GM18870 (cell line): Measurements from ENCODE around the gene STPG1.
A peak's percentile ranks its signal among the peaks of the same experiment; 100 is the strongest.

ENCODE experiments used
- ATAC-seq: cut with Tn5 transposase; IDR thresholded peaks from one replicate; pipeline ENCODE4 v1.9.1; 2021; ENCODE audit warnings: moderate library complexity; ENCODE audit not compliant: unreplicated experiment

The STPG1 gene

DNA sequence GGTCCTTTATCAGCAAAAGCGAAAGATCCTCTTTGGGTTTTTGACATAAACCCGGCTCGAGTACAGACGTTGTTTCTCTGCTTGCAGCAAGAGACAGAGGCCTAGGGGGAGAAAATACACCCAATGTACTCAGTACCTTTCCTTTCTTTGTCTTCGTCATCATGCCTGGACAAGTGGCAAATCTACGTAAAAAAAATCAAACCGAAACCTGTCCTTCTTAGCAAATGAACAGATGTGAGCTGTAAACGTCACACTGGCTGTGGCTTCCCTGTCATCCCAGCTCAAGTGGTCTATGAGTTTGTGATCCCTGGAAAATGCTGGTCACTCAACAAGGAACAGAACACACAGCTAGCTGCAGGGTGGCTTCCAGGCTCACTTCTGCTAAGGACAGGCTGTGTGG, 39.9 kb downstream of the STPG1 start:
- ATAC-seq = no peak

DNA sequence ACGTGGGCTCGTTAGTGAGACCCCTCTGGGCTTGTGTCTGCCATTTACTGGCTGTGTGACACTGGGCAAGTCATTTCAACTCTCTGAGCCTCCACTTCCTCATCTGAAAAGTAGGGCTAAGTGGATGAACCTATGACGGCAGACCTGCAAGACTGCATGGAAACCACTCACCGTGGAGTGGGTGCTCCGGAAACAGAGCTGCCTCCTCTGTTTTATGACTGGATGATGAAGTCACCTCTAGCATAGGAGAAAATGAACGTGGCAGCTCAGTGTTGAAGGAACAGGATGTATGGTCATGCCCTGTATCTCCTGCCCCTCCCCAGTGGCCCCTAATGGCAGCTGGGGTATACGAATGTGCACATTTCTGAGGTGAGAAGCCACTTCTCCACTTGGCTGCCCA, 40.5 kb downstream of the STPG1 start:
- ATAC-seq = peak; percentile 53

DNA sequence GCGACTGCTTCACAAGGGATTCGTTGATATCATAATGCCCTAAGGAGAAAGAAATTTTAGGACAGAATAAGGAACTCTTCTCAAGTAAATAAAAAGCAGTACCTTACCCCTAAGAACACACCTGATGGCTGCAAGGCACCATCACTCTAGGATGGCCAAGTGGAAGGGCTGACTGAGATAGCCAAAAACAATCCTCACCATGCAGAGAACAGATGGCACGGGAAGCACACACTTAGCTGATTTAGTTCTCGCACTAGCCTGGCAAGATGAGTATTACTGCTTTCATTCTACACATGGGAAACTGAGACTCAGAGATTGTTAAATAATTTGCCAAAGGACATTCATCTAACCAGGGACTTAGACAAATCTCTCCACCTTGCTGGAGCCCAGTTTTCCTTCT, 43.8 kb downstream of the STPG1 start:
- ATAC-seq = no peak

DNA sequence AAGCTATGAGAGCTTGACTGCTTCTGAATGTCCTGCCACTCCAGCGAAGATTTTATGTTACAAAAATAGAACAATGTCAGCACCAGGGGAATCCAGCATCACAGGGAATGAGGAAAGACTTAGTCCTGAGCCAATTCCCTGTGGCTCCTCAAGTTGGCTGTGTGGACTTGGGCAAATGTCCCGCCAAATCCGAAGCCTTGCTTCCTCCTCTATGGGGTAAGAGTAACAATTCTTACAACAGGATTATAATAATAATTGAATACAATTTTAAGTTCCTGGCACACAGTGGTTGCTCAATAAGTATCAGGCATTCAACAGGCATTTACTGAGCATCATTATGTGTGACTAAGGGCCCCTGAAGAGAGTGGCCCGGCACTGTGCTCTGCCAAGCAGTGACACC, 44.4 kb downstream of the STPG1 start:
- ATAC-seq = no peak

DNA sequence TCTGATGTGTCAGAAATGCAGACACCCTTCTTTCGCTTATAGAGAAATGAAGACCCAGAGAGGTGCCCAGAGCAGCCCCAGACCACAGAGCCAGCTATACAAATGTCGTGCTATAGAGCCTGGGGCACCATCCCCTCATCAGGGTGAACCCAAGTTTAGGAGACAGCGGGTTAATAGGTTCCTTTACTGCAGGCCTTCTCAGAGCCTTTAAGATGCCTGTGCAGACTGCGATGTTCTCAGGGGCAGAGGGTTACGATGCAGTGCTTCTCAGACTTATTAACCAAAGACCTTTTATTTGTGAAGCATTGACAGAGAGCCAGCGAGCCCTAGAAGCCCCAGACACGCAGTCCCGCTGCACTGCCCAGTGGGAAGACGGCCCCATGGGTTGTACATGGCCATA, 46.9 kb downstream of the STPG1 start:
- ATAC-seq = no peak

DNA sequence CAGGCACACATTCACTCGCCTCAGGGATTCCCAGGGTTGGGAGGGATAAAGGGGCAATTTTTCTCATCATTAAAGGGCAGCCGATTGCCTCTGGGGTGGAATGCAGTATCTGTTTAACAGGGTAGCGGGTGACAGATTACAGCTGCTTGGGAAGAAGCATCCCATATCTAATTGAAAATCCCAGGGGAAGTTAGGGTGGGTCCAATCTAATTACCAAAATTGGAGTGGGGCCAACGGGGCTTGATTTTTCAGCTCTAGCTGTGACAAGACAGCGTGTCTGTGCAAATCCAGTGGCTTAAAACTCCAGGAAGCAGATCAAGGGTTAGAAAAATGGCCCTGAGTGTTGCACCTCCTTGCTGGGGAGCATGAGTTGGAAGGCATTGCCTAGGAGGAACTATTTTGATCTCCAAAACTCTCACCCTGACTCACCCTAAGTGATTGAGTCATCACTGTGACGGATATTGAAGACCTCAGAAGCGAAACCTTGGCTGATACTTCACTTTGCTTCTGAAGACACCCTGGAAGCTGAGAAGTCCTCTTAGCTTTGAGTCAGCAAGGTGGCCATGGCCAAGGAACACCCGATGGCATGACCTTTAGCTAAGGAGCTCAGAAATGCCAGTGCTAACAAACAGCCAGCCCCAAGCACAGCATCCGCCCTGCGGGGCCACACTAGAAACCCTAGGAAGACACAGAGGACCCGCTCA, 48.5 kb downstream of the STPG1 start:
- peak; percentile 55 for ATAC-seq

DNA sequence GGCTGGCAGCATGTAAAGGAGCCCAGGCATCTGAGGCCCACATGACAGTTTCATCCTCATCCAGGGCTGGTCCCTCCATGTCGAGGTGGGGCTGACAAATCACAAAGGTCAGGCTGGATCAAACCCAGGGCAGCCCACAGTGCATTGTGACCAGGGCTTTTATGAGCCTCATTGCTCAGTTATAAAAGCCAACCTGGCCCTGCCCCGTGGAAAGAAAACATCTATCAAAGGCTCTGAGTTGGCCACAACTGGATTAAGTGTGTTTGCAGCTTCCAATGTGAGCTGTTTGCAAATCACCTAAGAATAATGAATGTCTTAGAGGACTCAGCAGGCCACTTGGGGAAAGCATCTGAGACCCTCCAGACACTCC, 49.0 kb downstream of the STPG1 start:
- no peak for ATAC-seq

DNA sequence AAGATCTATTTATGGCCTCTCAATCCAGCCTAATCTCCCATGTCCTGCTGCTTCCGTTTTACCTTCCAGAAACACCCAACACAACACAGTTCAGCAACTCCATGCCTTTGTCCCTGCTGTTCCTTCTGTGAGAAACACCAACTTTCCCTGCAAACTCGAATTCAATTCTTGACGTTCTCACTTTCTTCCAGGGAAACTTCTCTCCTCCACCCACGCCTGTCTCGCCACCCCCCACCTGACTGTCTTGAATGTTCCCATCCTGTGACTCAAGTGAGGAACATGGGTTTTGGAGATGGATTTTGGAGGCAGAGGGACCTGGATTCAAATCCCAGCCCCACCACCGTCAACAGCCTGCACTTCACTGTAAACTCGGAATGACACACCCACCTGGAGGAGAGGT, 49.6 kb downstream of the STPG1 start:
- no peak for ATAC-seq

DNA sequence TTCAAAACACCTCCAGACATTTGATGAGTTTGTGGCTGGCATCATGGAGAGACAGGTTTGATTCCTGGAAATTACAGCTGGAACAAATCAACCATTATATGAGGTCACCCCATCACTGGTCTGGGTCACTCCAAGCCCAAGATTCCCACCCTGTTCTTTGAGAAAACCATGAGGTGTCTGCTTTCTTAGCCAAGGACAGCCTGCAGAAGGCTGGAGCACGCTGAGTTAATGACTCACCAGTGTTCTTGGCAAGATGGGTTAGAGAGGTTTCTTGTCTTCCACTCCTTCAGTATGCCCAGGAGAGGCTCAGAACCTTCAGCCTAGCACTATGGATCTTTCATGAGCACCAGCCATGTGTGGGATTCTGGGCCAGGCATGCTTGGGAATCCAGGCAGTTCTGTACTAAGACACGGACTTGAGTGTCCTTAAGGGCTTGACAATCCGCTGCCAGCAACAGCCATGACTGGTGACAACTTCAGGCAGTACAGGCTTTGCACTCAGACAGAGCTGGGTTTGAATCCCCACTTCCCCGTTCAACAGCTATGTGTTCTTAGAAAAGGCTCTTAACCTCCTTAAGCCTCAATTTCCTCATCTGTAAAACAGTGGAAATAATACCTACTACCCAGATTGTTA, 50.5 kb downstream of the STPG1 start:
- ATAC-seq = no peak

DNA sequence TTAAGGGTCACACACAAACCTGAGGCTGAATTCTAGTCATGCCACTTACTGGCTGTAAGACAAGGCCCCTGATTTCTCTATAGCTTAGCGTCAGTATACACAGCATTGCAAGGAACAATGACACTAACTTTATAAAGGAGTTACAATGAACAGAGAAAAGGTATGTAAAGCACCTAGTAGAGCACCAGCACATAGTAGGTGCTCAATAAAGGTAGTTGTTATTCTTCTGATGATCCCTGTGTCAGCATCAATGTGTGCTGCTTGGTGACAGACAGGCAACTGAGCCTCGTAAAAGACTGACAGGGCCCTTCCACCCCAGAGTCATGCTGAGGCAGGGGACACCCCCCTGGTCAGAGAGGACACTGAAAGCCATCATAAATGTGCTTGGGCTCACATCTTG, 51.2 kb downstream of the STPG1 start:
- ATAC-seq = no peak

DNA sequence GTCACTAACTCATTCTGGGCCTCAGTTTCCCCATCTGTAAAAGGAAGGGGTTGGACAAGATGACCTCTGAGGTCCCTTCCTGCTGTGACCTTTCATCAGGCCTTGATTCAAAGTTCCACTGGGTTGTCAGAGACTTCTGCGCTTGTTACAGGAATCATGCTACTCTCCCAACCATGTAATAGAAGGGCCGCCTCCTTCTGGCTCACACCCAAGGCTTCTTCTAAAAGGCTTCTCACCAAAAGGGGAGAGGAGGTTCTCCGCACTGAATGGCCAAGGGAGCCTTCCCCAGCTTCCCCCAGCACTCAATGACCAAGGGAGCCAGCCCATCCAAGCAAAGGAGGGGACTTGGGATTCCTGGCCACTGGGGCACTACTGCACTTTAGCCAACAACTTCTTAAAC, 51.8 kb downstream of the STPG1 start:
- no peak for ATAC-seq

DNA sequence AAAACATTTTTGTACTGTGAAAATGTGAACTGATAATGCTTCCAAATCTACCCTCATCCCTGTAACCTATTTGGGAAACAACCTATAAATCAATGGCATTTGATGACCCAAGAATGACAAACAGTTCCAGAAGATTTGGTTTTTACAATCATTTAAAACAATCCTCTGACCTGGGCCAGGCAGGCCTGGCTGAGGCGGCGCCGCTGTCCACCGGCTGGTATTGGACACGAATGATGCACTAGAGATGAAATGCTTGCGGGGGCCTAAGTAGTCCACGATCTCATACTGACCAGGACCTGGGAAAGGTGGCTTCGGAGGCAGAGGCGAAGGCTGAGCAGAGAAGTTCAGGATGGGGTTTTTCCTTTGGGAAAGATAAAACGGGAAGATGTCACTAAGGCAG, 52.9 kb downstream of the STPG1 start:
- ATAC-seq = no peak

DNA sequence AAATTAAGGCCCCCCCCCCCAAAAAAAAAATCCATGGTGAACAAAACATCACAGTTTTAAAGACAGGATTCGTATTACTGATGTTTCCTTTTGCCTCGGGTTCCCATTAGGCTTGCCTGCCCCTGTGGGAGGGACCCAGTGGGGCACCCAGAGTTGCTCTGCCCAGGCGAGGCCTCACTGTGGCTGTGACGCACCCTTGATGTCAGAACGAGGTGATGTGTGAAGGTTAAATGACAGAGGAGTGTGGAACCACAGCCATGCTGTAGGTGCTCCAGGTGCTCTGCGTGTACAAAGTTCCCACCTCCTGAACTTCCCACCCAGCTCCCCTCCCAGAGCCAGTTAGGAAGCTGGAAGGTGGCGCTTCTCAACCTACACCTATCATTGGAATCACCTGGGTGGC, 56.5 kb downstream of the STPG1 start:
- ATAC-seq = no peak

DNA sequence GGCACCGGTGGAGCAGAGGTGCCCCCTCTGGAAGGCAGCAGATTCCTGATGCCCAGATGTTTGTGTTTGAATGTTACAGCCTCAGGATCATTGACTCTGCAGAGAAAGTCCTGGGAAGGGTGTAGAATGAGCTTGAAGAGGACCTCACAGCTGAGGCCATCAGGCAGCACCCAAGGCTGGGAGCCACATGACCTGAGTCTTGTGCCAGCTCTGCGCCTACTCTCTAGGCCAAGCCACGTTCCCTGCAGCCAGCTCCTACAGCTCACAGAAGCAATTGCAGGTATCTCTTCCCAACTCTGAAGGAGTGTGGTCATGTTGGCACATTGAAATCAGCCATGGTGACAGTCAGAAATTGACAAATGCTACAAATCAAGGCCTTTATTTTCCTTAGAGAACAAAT, 58.1 kb downstream of the STPG1 start:
- ATAC-seq = no peak

DNA sequence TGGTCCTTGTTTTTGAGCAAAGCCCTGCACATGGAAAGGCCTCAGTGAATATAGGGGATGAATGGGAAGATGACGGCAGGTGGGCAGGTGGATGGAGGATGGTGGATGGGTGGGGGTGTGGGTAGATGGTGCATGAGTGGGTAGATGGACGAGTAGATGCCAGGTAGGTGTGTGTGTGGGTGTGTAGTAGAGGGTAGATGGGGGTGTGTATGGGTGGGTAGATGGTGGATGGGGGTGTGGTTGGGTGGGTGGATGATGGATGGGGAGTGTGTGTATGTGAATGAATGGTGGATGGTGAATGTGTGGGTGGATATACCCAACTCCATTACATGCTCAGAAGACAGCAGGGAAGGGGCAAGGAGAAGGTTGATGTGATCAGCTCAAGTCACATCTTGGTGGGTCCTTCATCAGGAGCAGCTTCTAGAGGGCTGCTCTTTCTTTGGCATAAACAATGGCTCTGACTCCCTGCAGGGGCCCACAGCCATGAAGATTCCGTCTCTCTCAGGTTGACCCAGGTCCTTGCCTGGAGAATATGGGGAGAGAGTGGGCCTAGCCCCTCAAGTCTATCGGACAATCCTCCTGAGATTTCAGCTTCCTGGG, 60.2 kb downstream of the STPG1 start:
- ATAC-seq = no peak

DNA sequence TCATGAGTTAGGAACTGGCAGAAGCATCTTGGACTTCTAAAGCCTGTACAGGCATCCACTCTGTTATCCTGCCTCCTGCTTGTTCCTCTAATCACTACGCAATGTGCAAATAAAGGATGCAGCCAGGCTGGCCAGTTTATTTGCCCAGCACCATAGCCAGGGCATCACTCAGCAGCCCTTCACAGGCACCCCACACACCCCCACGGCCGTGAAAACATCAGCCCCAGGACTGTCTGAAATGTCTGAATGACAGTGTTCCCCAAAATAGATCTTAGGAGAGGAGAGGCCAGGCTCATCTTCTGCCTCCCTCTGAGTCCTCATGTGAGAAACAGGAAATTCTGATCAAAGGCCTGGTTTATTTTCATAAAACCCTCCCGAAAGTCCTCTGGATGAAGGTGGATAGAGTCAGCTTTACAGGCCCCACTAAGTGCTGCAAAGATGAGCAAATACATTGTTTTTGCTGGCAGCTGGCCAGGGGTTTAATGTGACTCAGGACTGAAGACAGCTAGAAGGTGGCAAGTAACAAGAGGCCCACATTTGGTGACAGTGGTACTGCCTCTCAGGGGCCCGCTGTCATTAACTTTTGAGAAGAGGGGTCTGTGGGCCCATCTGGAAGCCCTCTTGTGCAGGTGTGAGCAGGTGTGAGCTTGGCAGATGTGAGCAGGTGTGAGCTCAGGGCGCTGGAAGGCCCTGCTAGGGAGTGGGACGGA, 61.5 kb downstream of the STPG1 start:
- ATAC-seq = no peak

DNA sequence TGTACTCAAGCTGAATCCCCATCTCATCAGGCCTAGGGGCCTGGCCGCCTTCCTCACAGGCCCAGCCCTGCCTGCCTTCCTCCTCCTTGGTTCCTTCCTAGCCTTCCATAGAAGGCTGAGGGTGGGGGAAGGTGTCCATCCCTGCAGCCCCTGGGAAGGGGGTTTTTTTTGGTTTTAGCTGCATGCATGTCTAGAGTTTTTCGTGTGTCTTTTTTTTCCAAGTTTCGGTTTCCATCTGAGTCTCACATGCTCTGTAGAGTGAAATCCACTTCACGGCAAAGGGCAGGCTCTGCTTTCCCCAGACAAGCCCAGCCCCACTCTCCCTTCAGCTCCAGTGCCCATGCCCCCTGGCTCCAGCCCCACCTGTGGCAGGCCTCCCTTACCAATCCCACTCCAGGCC, 62.3 kb downstream of the STPG1 start:
- no peak for ATAC-seq

DNA sequence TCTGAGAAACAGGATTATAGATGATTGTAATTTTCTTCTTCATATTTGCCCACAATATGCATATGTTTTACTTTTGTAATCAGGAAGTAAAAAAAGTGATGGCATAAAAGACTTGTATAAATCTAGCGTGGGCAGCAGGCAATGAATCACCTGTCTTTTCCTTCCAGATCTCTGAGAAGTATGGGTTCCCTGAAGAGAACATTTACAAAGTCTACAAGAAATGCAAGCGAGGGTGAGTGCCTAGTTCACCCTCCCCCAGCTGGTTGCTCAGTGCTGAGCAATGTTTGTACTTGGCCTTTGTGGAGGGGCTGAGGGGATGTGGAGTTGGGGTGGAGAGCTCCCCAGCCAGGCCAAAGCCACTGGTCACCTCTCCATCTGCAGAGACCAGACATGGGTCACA, 63.7 kb downstream of the STPG1 start:
- ATAC-seq = no peak

DNA sequence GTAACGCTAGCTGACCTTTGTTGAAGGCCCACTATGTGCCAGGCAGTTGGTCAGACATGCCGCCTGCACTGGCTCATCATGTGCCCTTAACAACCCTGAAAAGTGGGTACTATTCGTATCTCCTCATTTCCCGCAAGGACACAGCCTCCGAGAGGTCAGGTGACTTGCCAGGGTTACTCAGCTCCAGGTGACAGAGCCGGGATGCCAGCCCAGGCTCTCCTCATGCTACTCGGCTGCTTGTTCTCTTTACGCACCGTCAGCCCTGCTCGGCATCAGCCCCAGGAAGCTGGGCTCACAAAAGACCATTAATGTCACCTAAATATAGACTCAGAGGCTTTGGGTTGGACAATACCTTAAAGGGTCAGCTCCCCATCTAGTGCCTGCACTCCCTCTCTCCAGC, 65.4 kb downstream of the STPG1 start:
- no peak for ATAC-seq

DNA sequence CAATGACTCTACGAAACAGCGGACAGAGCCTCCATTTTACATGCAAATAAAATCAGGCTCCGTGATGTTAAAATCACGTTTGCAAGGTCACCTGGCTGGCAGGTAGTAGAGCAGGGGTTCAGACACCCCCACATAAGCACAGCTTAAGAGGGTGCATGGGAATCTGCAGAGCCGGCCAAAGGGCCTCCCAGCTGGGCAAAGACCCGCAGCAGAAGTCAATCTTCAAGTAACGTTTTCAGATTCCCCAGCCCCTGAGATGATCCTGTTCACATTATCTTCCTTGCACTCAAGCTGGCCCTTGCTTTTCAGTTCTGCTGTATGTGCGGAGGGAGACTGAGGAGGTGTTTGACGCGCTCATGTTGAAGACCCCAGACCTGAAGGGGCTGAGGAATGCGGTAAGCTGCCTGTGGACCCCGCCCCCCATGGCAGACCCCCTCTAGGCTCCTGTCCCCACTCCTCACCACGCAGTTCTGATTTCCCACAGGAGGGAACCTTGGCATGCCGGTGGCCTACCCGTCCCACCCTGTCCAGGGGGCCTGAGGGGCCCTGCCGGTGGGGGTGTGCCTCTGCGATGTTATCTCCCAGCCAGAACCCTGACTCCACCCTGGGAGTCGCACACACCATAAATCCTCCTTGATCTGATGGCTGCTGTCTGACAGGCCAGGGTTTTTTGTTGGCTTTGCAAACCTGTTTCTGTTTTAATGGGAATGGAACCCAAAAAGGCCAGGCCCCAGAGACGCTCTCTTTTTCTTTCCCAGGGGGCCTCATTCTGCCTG, 66.2 kb downstream of the STPG1 start:
- no peak for ATAC-seq

DNA sequence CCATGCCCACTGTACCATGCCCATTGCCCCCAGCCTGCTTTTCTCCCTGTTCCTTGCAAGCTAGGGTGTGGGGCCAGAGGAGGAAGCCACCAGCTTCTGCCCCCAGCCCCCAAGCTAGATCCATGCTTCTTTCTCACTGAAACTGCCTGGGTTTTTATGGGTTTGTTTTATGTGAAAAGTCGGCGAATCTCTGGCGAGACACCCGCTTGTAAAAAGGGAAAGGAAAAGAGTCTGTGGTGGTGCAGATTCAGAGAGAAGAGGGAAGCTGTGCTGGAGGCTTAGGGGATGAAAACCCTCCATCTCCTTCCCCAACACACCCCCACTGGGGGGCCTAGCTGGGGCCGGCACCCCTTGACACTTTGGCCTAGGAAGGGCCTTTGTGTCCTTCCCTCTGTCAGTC, 68.2 kb downstream of the STPG1 start:
- no peak for ATAC-seq
